A673 (cell line): ENCODE data around the gene THADA. TPM values are rescaled to one million over a fixed set of nuclear protein-coding genes. Genes with fewer than 3 reads are reported as not detected.
A peak's percentile ranks its signal among the peaks of the same experiment; 100 is the strongest.
"Not testable (repeated sequence)": the region's sequence is repeated elsewhere in the genome, so short reads cannot be mapped to it uniquely, and the experiment has no call there.

ENCODE experiments used
- BruUV-seq: library from RNA; stranded (reverse); fragments of 400-500 nt; replicated peaks from 2 replicates; lab custom pipeline; 2021; lab: Mats Ljungman, UMichigan
- CTCF ChIA-PET: fragments of 300-600 bp; sonication (Branson Sonifier 250); formaldehyde crosslinking; loops from one replicate; lab custom pipeline; 2022; ENCODE audit warnings: antibody characterized with exemption; lab: Charles Lee
- POLR2A ChIA-PET: fragments of 300-600 bp; sonication (Branson Sonifier 250); formaldehyde crosslinking; loops from one replicate; lab custom pipeline; 2022; ENCODE audit warnings: antibody characterized with exemption; ENCODE audit not compliant: low non-redundant PET; lab: Charles Lee
- DNase-seq: peaks from one replicate; pipeline ENCODE4 v3.0.0-alpha.2; 2015; ENCODE audit warnings: low spot score
- H3K27ac ChIP-seq: fragments of 200-600 bp; sonication (generic); 2 replicates; pipeline ENCODE4 v1.5.1; 2016; ENCODE audit warnings: mixed run types, low read depth, mild to moderate bottlenecking, mixed read lengths, antibody characterized with exemption, low read length; ENCODE audit not compliant: poor library complexity, severe bottlenecking
- H3K27me3 ChIP-seq: fragments of 200-600 bp; sonication (generic); replicated peaks from 2 replicates; pipeline ENCODE4 v1.6.1; 2017; ENCODE audit warnings: mixed run types, low read depth, mild to moderate bottlenecking, mixed read lengths, antibody characterized with exemption, low read length; ENCODE audit not compliant: insufficient read depth, poor library complexity
- H3K36me3 ChIP-seq: fragments of 200-600 bp; sonication (generic); 2 replicates; pipeline ENCODE4 v1.6.1; 2016; ENCODE audit warnings: mixed run types, mild to moderate bottlenecking, mixed read lengths, antibody characterized with exemption, low read length; ENCODE audit not compliant: insufficient read depth, poor library complexity, severe bottlenecking
- H3K4me1 ChIP-seq: fragments of 200-600 bp; sonication (generic); 2 replicates; pipeline ENCODE4 v1.6.1; 2017; ENCODE audit warnings: mixed run types, mild to moderate bottlenecking, mixed read lengths, antibody characterized with exemption, low read length; ENCODE audit not compliant: insufficient read depth, poor library complexity, severe bottlenecking
- H3K4me3 ChIP-seq: fragments of 200-600 bp; sonication (generic); 2 replicates; pipeline ENCODE4 v1.5.1; 2016; ENCODE audit warnings: low read depth, mixed run types, mild to moderate bottlenecking, mixed read lengths, low read length; ENCODE audit not compliant: poor library complexity, severe bottlenecking
- H3K9me3 ChIP-seq: fragments of 200-600 bp; sonication (generic); 2 replicates; pipeline ENCODE4 v1.6.1; 2016; ENCODE audit warnings: mixed run types, low read depth, mild to moderate bottlenecking, mixed read lengths, antibody characterized with exemption, low read length; ENCODE audit not compliant: poor library complexity, severe bottlenecking
- EZH2 ChIP-seq: fragments of 200-600 bp; sonication (generic); IDR thresholded peaks from 2 replicates; pipeline ENCODE4 v1.6.1; 2017; ENCODE audit warnings: borderline replicate concordance, low read depth, mild to moderate bottlenecking, mixed read lengths, antibody characterized with exemption, low read length; ENCODE audit not compliant: poor library complexity, severe bottlenecking
- intact Hi-C: fragments of 100-400 bp; cut with micrococcal nuclease; formaldehyde crosslinking; loops from one replicate; pipeline ENCODE4 v1.10.0; 2022; ENCODE audit not compliant: unreplicated experiment
- total RNA-seq: library from RNA; stranded (reverse); gene quantifications from 2 replicates; pipeline ENCODE4 v1.2.3, GENCODE V29; 2021
- TF ChIP-seq, protein P1 (sequence below): fragments of 300-800, 200-600 bp; sonication (generic); conservative IDR thresholded peaks from 2 replicates; pipeline ENCODE4 v1.5.1; 2017; ENCODE audit warnings: low read depth, mild to moderate bottlenecking, antibody characterized with exemption, low read length, moderate library complexity, mixed read lengths

Gene THADA
- total RNA-seq, 1 experiment from 2014 or later: 39.7 TPM

DNA sequence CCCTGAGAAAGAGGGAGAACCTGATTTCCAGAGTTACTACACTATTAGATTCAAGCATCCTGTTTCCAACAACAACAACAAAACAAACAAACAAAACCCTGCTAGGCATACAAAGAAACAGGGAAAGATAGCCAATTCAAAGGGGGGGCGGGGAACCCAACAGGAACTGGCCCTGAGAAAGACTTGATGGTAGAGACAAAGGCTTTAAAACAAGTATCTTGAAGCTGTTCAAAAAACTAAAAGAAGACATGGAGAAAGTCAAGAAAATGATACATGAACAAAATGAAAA is 147.1 kb downstream of the THADA start:
- no peak for DNase-seq
- Histone ChIP-seq H3K9me3 (no peaks in the 10 kb centered on the region), H3K36me3 (no peaks in the 10 kb centered on the region), H3K27me3 (no peaks in the 10 kb centered on the region), H3K4me1 (peaks cover 41% of the 10 kb centered on the region), H3K4me3 (no peak overlapping the region), H3K27ac (no peak overlapping the region)
- ChIA-PET POLR2A (no interaction called here), CTCF (no interaction called here)
- intact Hi-C loops: no loop called here
- BruUV-seq: no TSS peak
- no peak for TF ChIP-seq EZH2
- TF ChIP-seq, protein P1, sequence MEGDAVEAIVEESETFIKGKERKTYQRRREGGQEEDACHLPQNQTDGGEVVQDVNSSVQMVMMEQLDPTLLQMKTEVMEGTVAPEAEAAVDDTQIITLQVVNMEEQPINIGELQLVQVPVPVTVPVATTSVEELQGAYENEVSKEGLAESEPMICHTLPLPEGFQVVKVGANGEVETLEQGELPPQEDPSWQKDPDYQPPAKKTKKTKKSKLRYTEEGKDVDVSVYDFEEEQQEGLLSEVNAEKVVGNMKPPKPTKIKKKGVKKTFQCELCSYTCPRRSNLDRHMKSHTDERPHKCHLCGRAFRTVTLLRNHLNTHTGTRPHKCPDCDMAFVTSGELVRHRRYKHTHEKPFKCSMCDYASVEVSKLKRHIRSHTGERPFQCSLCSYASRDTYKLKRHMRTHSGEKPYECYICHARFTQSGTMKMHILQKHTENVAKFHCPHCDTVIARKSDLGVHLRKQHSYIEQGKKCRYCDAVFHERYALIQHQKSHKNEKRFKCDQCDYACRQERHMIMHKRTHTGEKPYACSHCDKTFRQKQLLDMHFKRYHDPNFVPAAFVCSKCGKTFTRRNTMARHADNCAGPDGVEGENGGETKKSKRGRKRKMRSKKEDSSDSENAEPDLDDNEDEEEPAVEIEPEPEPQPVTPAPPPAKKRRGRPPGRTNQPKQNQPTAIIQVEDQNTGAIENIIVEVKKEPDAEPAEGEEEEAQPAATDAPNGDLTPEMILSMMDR: no peak

DNA sequence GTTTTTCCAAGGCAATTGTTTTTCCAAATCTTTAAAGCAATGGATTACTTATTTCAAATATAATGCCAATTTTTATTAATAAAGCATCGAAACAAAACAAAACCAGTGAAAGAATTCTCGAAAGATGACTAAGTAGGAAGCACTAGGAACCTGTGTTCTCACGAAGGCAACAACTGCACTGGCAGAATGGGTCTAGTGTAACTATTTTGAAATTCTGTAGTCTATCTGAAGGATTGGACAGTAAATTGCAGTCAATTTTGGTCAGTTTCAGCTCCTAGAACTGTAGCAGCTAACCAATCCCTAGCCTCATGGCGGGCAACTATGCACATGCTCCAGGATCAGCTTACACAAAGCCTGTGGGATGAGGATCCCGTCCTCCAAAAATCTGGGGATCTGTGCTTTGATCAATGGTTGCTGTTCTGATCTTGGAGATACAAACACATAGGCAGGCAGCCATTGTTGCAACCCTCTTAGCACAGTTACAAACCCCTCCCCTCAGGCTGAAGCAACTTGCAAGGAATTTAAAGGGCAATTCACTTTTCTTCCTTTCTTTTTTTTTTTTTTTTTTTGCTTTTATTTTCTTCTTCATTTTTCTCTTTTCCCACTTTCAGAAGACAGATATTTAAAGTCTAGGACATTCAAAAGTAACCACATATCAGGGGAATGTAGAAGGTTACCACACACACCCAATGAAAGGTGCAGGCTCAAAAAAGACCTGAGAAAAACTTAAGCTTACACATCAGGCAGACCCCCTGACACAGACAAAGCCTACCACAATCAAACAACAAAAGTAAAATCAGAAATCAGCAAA is 147.6 kb downstream of the THADA start:
- Histone ChIP-seq H3K27ac (no peak overlapping the region), H3K36me3 (no peaks in the 10 kb centered on the region), H3K4me3 (no peak overlapping the region), H3K4me1 (peaks cover 37% of the 10 kb centered on the region), H3K9me3 (no peaks in the 10 kb centered on the region), H3K27me3 (no peaks in the 10 kb centered on the region)
- TF ChIP-seq, protein P1: no peak
- no peak for TF ChIP-seq EZH2
- ChIA-PET POLR2A (no interaction called here), CTCF (no interaction called here)
- BruUV-seq: no TSS peak
- intact Hi-C loops: no loop called here
- no peak for DNase-seq

DNA sequence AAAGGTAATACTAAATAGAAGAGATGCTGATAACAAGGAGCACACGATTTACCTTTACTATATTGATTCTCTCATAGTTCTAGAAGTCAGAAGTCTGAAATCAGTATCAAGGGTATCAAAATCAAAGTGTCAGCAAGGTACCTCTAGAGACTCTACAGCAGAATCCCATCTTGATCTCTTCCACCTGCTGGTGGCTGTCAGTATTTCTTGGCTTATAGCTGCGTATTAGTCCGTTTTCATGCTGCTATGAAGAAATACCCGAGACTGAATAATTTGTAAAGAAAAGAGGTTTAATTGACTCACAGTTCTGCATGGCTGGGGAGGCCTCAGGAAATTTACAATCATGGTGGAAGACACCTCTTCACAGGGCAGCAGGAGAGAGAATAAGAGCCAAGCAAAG is 149.1 kb downstream of the THADA start:
- H3K4me3 ChIP-seq, BruUV-seq, H3K27me3 ChIP-seq, H3K36me3 ChIP-seq, H3K27ac ChIP-seq, POLR2A ChIA-PET, H3K9me3 ChIP-seq, intact Hi-C loops: not testable (repeated sequence)
- peak; percentile 72 for DNase-seq
- TF ChIP-seq, protein P1: peak; percentile 49
- H3K4me1 ChIP-seq: peaks cover 22% of the 10 kb centered on the region
- CTCF ChIA-PET: interaction anchor here (1.0 kb wide), 1 partner anchor 123 kb away, joined by 3 read pairs; no protein-coding TSS in a partner anchor
